Trophoblast cell (in vitro differentiated cells and primary cell): ENCODE measurements around the gene ADCY4.
A peak's percentile ranks its signal among the peaks of the same experiment; 100 is the strongest.

Experiments
- DNase-seq, 2 donors: peaks; one replicate each; pipeline ENCODE4 v3.0.0-alpha.2; 2016
- H2AFZ ChIP-seq: 2 replicates; pipeline ENCODE4 v1.6.1; 2013; ENCODE audit warnings: low read length, moderate library complexity, mild to moderate bottlenecking; ENCODE audit not compliant: insufficient read depth, poor library complexity
- H2AK5ac ChIP-seq: 2 replicates; pipeline ENCODE4 v1.6.1; 2013; ENCODE audit warnings: mild to moderate bottlenecking, low read length
- H2BK120ac ChIP-seq: 2 replicates; pipeline ENCODE4 v1.6.1; 2013; ENCODE audit warnings: low read length, mild to moderate bottlenecking, moderate library complexity; ENCODE audit not compliant: insufficient read depth, poor library complexity
- H2BK12ac ChIP-seq: 2 replicates; pipeline ENCODE4 v1.6.1; 2013; ENCODE audit warnings: mild to moderate bottlenecking, low read length, moderate library complexity
- H2BK5ac ChIP-seq: 2 replicates; pipeline ENCODE4 v1.6.1; 2013; ENCODE audit warnings: low read length, low read depth, moderate library complexity, mild to moderate bottlenecking; ENCODE audit not compliant: poor library complexity
- H3K14ac ChIP-seq: 2 replicates; pipeline ENCODE4 v1.6.1; 2013; ENCODE audit warnings: mild to moderate bottlenecking, low read length
- H3K18ac ChIP-seq: 2 replicates; pipeline ENCODE4 v1.6.1; 2013; ENCODE audit warnings: mild to moderate bottlenecking, low read length
- H3K23ac ChIP-seq: 2 replicates; pipeline ENCODE4 v1.6.1; 2013; ENCODE audit warnings: low read length
- H3K27ac ChIP-seq: 2 replicates; pipeline ENCODE4 v1.5.1; 2013; ENCODE audit warnings: low read depth, mild to moderate bottlenecking, inconsistent platforms, low read length, moderate library complexity
- H3K27me3 ChIP-seq: 2 replicates; pipeline ENCODE4 v1.6.1; 2013; ENCODE audit warnings: inconsistent platforms, mild to moderate bottlenecking, low read length, moderate library complexity; ENCODE audit not compliant: insufficient read depth
- H3K36me3 ChIP-seq, 2 experiments: 1 replicate in 1 of 2; 2 replicates in 1 of 2; pipeline ENCODE4 v1.6.1; 2013; ENCODE audit warnings: low read length in 2 of 2, mild to moderate bottlenecking in 2 of 2, moderate library complexity in 1 of 2; ENCODE audit not compliant: insufficient read depth in 2 of 2, control insufficient read depth in 1 of 2
- H3K4ac ChIP-seq: 2 replicates; pipeline ENCODE4 v1.6.1; 2013; ENCODE audit warnings: low read depth, mild to moderate bottlenecking, low read length, moderate library complexity
- H3K4me1 ChIP-seq, 2 experiments: 1 replicate in 1 of 2; 2 replicates in 1 of 2; pipeline ENCODE4 v1.6.1; 2013; ENCODE audit warnings: low read length in 2 of 2, mild to moderate bottlenecking in 2 of 2, moderate library complexity in 1 of 2; ENCODE audit not compliant: insufficient read depth in 2 of 2, control insufficient read depth in 1 of 2
- H3K4me2 ChIP-seq: 2 replicates; pipeline ENCODE4 v1.6.1; 2013; ENCODE audit warnings: inconsistent platforms, mild to moderate bottlenecking, low read length, moderate library complexity
- H3K4me3 ChIP-seq: 2 replicates; pipeline ENCODE4 v1.5.1; 2013; ENCODE audit warnings: mild to moderate bottlenecking, low read depth, low read length, inconsistent platforms
- H3K79me1 ChIP-seq: one replicate; pipeline ENCODE4 v1.6.1; 2013; ENCODE audit warnings: low read length
- H3K79me2 ChIP-seq: 2 replicates; pipeline ENCODE4 v1.6.1; 2013; ENCODE audit warnings: low read length, mild to moderate bottlenecking; ENCODE audit not compliant: control insufficient read depth, insufficient read depth, poor library complexity
- H3K9ac ChIP-seq: 2 replicates; pipeline ENCODE4 v1.6.1; 2013; ENCODE audit warnings: mild to moderate bottlenecking, low read length
- H3K9me3 ChIP-seq: 2 replicates; pipeline ENCODE4 v1.6.1; 2013; ENCODE audit warnings: low read depth, mild to moderate bottlenecking, control low read depth, inconsistent platforms, low read length; ENCODE audit not compliant: insufficient read depth
- H4K12ac ChIP-seq: 2 replicates; pipeline ENCODE4 v1.6.1; 2013; ENCODE audit warnings: low read depth, mild to moderate bottlenecking, low read length, moderate library complexity
- H4K8ac ChIP-seq: 2 replicates; pipeline ENCODE4 v1.6.1; 2013; ENCODE audit warnings: low read depth, mild to moderate bottlenecking, low read length, moderate library complexity
- H4K91ac ChIP-seq: one replicate; pipeline ENCODE4 v1.6.1; 2013; ENCODE audit warnings: low read depth, mild to moderate bottlenecking, low read length, moderate library complexity
- WGBS: extraction: QIAGEN DNeasy Blood & Tissue Kit; methylation state at CpG from one replicate; pipeline ENCODE4 v1.1.7; 2013; ENCODE audit warnings: missing lambda C conversion rate; ENCODE audit not compliant: insufficient read length, insufficient coverage; ENCODE audit errors: extremely low coverage; 5-methylcytosine and 5-hydroxymethylcytosine counted together

The ADCY4 gene

GRCh38 chr14:24316597-24316950 is 18.3 kb downstream of the ADCY4 start:
- peaks cover 3 to 6% of the 10 kb centered on the region in 2 experiments for H3K36me3 ChIP-seq
- H3K4ac ChIP-seq = no peak overlapping the region
- no peaks in the 10 kb centered on the region for H3K27me3 ChIP-seq
- 100% methylated on average over 4 of the region's 18 CpGs for WGBS
- H3K4me3 ChIP-seq = no peak overlapping the region
- no peak overlapping the region for H2AK5ac ChIP-seq
- no peak overlapping the region for H2BK120ac ChIP-seq
- no peaks in the 10 kb centered on the region for H3K79me1 ChIP-seq
- H3K14ac ChIP-seq = no peak overlapping the region
- no peak overlapping the region for H2BK5ac ChIP-seq
- H4K91ac ChIP-seq = no peak overlapping the region
- no peak overlapping the region for H2AFZ ChIP-seq
- H3K4me1 ChIP-seq = peaks cover 1% of the 10 kb centered on the region in 2 experiments
- no peak overlapping the region for H3K23ac ChIP-seq
- no peak overlapping the region for H3K27ac ChIP-seq
- no peak overlapping the region for H3K4me2 ChIP-seq
- H3K79me2 ChIP-seq = no peaks in the 10 kb centered on the region
- DNase-seq = no peak
- no peak overlapping the region for H2BK12ac ChIP-seq
- no peak overlapping the region for H4K12ac ChIP-seq
- H3K18ac ChIP-seq = no peak overlapping the region
- H3K9ac ChIP-seq = no peak overlapping the region
- H3K9me3 ChIP-seq = no peaks in the 10 kb centered on the region
- H4K8ac ChIP-seq = no peak overlapping the region

GRCh38 chr14:24315807-24316596 is 18.9 kb downstream of the ADCY4 start:
- no peaks in the 10 kb centered on the region for H3K9me3 ChIP-seq
- no peaks in the 10 kb centered on the region for H3K79me1 ChIP-seq
- peaks cover 9 to 12% of the 10 kb centered on the region in 2 experiments for H3K36me3 ChIP-seq
- no peak overlapping the region for H3K4me3 ChIP-seq
- H2BK12ac ChIP-seq = no peak overlapping the region
- peak; percentile 76 to 88 for DNase-seq
- H3K79me2 ChIP-seq = no peaks in the 10 kb centered on the region
- H2AK5ac ChIP-seq = no peak overlapping the region
- H3K27ac ChIP-seq = no peak overlapping the region
- no peak overlapping the region for H3K23ac ChIP-seq
- no peaks in the 10 kb centered on the region for H3K27me3 ChIP-seq
- H4K12ac ChIP-seq = no peak overlapping the region
- H2BK120ac ChIP-seq = no peak overlapping the region
- no peak overlapping the region for H2AFZ ChIP-seq
- H4K8ac ChIP-seq = no peak overlapping the region
- no peak overlapping the region for H3K9ac ChIP-seq
- no peak overlapping the region for H2BK5ac ChIP-seq
- WGBS = no CpG with 5 or more reads among the region's 70 CpGs
- no peak overlapping the region for H4K91ac ChIP-seq
- no peak overlapping the region for H3K4me2 ChIP-seq
- no peak overlapping the region for H3K18ac ChIP-seq
- H3K14ac ChIP-seq = no peak overlapping the region
- H3K4me1 ChIP-seq = no peaks in the 10 kb centered on the region
- no peak overlapping the region for H3K4ac ChIP-seq

GRCh38 chr14:24315243-24315806 is 19.5 kb downstream of the ADCY4 start:
- Histone ChIP-seq H3K4me3 (no peak overlapping the region), H3K79me1 (no peaks in the 10 kb centered on the region), H4K8ac (no peak overlapping the region), H3K18ac (no peak overlapping the region), H2BK5ac (no peak overlapping the region), H3K4ac (no peak overlapping the region), H2BK12ac (no peak overlapping the region), H2AFZ (no peak overlapping the region), H3K79me2 (no peaks in the 10 kb centered on the region), H3K27ac (no peak overlapping the region), H2BK120ac (no peak overlapping the region), H3K14ac (no peak overlapping the region), H3K9me3 (no peaks in the 10 kb centered on the region), H3K23ac (no peak overlapping the region), H2AK5ac (no peak overlapping the region), H3K9ac (no peak overlapping the region), H3K4me1 (no peaks in the 10 kb centered on the region), H3K27me3 (no peaks in the 10 kb centered on the region), H3K36me3 (peaks cover 16 to 18% of the 10 kb centered on the region in 2 experiments), H4K91ac (no peak overlapping the region), H4K12ac (no peak overlapping the region), H3K4me2 (no peak overlapping the region)
- WGBS = no CpG with 5 or more reads among the region's 10 CpGs
- DNase-seq = no peak

- no peak overlapping the region for H4K91ac ChIP-seq
- H3K79me2 ChIP-seq = no peaks in the 10 kb centered on the region
- H2AK5ac ChIP-seq = no peak overlapping the region
- H3K9ac ChIP-seq = no peak overlapping the region
- no peak overlapping the region for H3K23ac ChIP-seq
- H3K18ac ChIP-seq = no peak overlapping the region
- H3K79me1 ChIP-seq = no peaks in the 10 kb centered on the region
- H2AFZ ChIP-seq = no peak overlapping the region
- no peaks in the 10 kb centered on the region for H3K9me3 ChIP-seq
- H2BK12ac ChIP-seq = no peak overlapping the region
- H3K4me1 ChIP-seq = no peaks in the 10 kb centered on the region
- H2BK120ac ChIP-seq = no peak overlapping the region
- peaks cover 19 to 20% of the 10 kb centered on the region in 2 experiments for H3K36me3 ChIP-seq
- H3K27me3 ChIP-seq = no peaks in the 10 kb centered on the region
- no CpG with 5 or more reads among the region's 5 CpGs for WGBS
- H3K4me3 ChIP-seq = no peak overlapping the region
- H3K14ac ChIP-seq = no peak overlapping the region
- no peak for DNase-seq
- H2BK5ac ChIP-seq = no peak overlapping the region
- no peak overlapping the region for H3K27ac ChIP-seq
- H4K12ac ChIP-seq = no peak overlapping the region
- no peak overlapping the region for H3K4me2 ChIP-seq
- H4K8ac ChIP-seq = no peak overlapping the region
- H3K4ac ChIP-seq = no peak overlapping the region
Observed at GRCh38 chr14:24314377-24315193, 20.3 kb downstream of the ADCY4 start.
